Gastrocnemius medialis (tissue), 4 donors: ENCODE results near the gene KLHL4. TPM values are rescaled to one million over a fixed set of nuclear protein-coding genes. Genes with fewer than 3 reads are reported as not detected.
A peak's percentile ranks its signal among the peaks of the same experiment; 100 is the strongest.

ENCODE experiments used
- ATAC-seq, 2 donors: fragments of 150-250 bp; one replicate each; pipeline ENCODE4 v1.9.1; 2016
- DNase-seq, 2 donors: peaks; one replicate each; pipeline ENCODE4 v3.0.0-alpha.2; 2019
- H3K27ac ChIP-seq, 4 donors: fragments of 200-600 bp; sonication (generic); 1 replicate in 1 of 4; 2 replicates in 3 of 4; pipeline ENCODE4 v1.5.1; 2016 to 2018; ENCODE audit warnings: mild to moderate bottlenecking in 2 of 4, moderate library complexity in 1 of 4
- H3K27me3 ChIP-seq, 3 donors: fragments of 200-600 bp; sonication (generic) in 2 of 3; 1 replicate in 1 of 3; 2 replicates in 2 of 3; pipeline versions ENCODE4 v1.5.1 to v1.6.0; 2016 to 2019; ENCODE audit warnings: mild to moderate bottlenecking in 1 of 3, moderate library complexity in 1 of 3
- H3K36me3 ChIP-seq, 2 donors: fragments of 200-600 bp; sonication (generic) in 1 of 2; one replicate each; pipeline ENCODE4 v1.5.1; 2017 to 2018
- H3K4me1 ChIP-seq, 2 donors: fragments of 200-600 bp; sonication (generic) in 1 of 2; one replicate each; pipeline ENCODE4 v1.5.1; 2016 to 2017; ENCODE audit warnings: mild to moderate bottlenecking in 2 of 2
- H3K4me3 ChIP-seq, 4 donors: fragments of 200-600 bp; sonication (generic) in 3 of 4; 1 replicate in 1 of 4; 2 replicates in 3 of 4; pipeline ENCODE4 v1.5.1; 2016 to 2019; ENCODE audit warnings: mild to moderate bottlenecking in 2 of 4
- H3K9me3 ChIP-seq, 3 donors: fragments of 200-600 bp; sonication (generic) in 2 of 3; 1 replicate in 1 of 3; 2 replicates in 2 of 3; pipeline ENCODE4 v1.5.1; 2016 to 2019
- CTCF ChIP-seq, 5 experiments: fragments of 450-650 bp in 3 of 5; fragments of 200-600 bp in 2 of 5; sonication (generic) in 2 of 5; IDR thresholded peaks in 4 of 5; conservative IDR thresholded peaks in 1 of 5; 1 replicate in 4 of 5; 2 replicates in 1 of 5; pipeline ENCODE4 v1.5.1; 2016 to 2019; ENCODE audit warnings: antibody characterized with exemption in 5 of 5, mild to moderate bottlenecking in 3 of 5, moderate library complexity in 3 of 5
- POLR2A ChIP-seq, 2 donors: fragments of 450-650 bp; IDR thresholded peaks; one replicate each; pipeline ENCODE4 v1.6.1; 2017; ENCODE audit warnings: antibody characterized with exemption in 2 of 2, mild to moderate bottlenecking in 2 of 2, moderate library complexity in 2 of 2
- in situ Hi-C, 4 donors: fragments of 200-750 bp; cut with MboI; loops; one replicate each; pipeline versions ENCODE4 v1.15.0 to v1.8.0; 2017; ENCODE audit warnings: low sequenced_read_pairs in 4 of 4
- intact Hi-C: fragments of 100-400 bp; cut with DNase I; formaldehyde crosslinking; loops from one replicate; pipeline ENCODE4 v1.15.1; 2023; ENCODE audit warnings: low total_unique reads
- total RNA-seq, 4 donors: library from RNA; depleted of rRNA; stranded (reverse); fragments of >200 nt; gene quantifications; one replicate each; pipeline versions ENCODE4 v1.1.0 to v1.2.3, GENCODE V29; 2016

The KLHL4 gene
- total RNA-seq, 4 donors from 2014 or later = 0.05 to 0.25 (median 0.14) TPM

- intact Hi-C loops = no loop called here
- H3K27ac ChIP-seq = no peak overlapping the region
- H3K4me1 ChIP-seq = no peaks in the 10 kb centered on the region
- no peaks in the 10 kb centered on the region for H3K27me3 ChIP-seq
- in situ Hi-C loops = no loop called here
- DNase-seq (no peak), ATAC-seq (no peak)
- no peaks in the 10 kb centered on the region for H3K36me3 ChIP-seq
- H3K9me3 ChIP-seq = no peaks in the 10 kb centered on the region
- no peak overlapping the region for H3K4me3 ChIP-seq
- TF ChIP-seq CTCF (IDR thresholded peaks at IDR 0.05 in 4 of 5, conservative IDR thresholded peaks at IDR 0.05 in 1 of 5) = no peak
- no peak for TF ChIP-seq POLR2A (IDR thresholded peaks at IDR 0.05)
Observed at GRCh38 chrX:87582453-87582852, 64.9 kb downstream of the KLHL4 start.

- no peaks in the 10 kb centered on the region for H3K4me1 ChIP-seq
- H3K4me3 ChIP-seq = no peak overlapping the region
- H3K27me3 ChIP-seq = no peaks in the 10 kb centered on the region
- H3K27ac ChIP-seq = no peak overlapping the region
- in situ Hi-C loops (no loop called here), intact Hi-C loops (no loop called here)
- TF ChIP-seq CTCF (IDR thresholded peaks at IDR 0.05 in 4 of 5, conservative IDR thresholded peaks at IDR 0.05 in 1 of 5) (peak in 1 of 5 experiments; percentile 21), POLR2A (IDR thresholded peaks at IDR 0.05) (no peak)
- ATAC-seq (no peak), DNase-seq (no peak)
- no peaks in the 10 kb centered on the region for H3K9me3 ChIP-seq
- no peaks in the 10 kb centered on the region for H3K36me3 ChIP-seq
Observed at GRCh38 chrX:87583679-87584078, 66.1 kb downstream of the KLHL4 start.

GRCh38 chrX:87616371-87616770, 98.8 kb downstream of the KLHL4 start:
- H3K9me3 ChIP-seq = no peaks in the 10 kb centered on the region
- intact Hi-C loops = no loop called here
- TF ChIP-seq CTCF (IDR thresholded peaks at IDR 0.05 in 4 of 5, conservative IDR thresholded peaks at IDR 0.05 in 1 of 5) (no peak), POLR2A (IDR thresholded peaks at IDR 0.05) (no peak)
- H3K27me3 ChIP-seq = no peaks in the 10 kb centered on the region
- no peak overlapping the region for H3K4me3 ChIP-seq
- no peaks in the 10 kb centered on the region for H3K4me1 ChIP-seq
- H3K27ac ChIP-seq = no peak overlapping the region
- no peak for ATAC-seq
- H3K36me3 ChIP-seq = no peaks in the 10 kb centered on the region
- no peak for DNase-seq
- in situ Hi-C loops = no loop called here

- TF ChIP-seq POLR2A (IDR thresholded peaks at IDR 0.05) (no peak), CTCF (IDR thresholded peaks at IDR 0.05 in 4 of 5, conservative IDR thresholded peaks at IDR 0.05 in 1 of 5) (no peak)
- Histone ChIP-seq H3K9me3 (no peaks in the 10 kb centered on the region), H3K27ac (no peak overlapping the region), H3K4me3 (no peak overlapping the region), H3K4me1 (no peaks in the 10 kb centered on the region), H3K27me3 (no peaks in the 10 kb centered on the region), H3K36me3 (no peaks in the 10 kb centered on the region)
- intact Hi-C loops (no loop called here), in situ Hi-C loops (no loop called here)
- DNase-seq (no peak), ATAC-seq (no peak)
Observed at GRCh38 chrX:87621697-87622096, 104.1 kb downstream of the KLHL4 start.

- ATAC-seq (no peak), DNase-seq (no peak)
- in situ Hi-C loops (no loop called here), intact Hi-C loops (no loop called here)
- H3K36me3 ChIP-seq = no peaks in the 10 kb centered on the region
- H3K9me3 ChIP-seq = no peaks in the 10 kb centered on the region
- TF ChIP-seq POLR2A (IDR thresholded peaks at IDR 0.05) = no peak
- no peak for TF ChIP-seq CTCF (IDR thresholded peaks at IDR 0.05 in 4 of 5, conservative IDR thresholded peaks at IDR 0.05 in 1 of 5)
- no peaks in the 10 kb centered on the region for H3K4me1 ChIP-seq
- no peak overlapping the region for H3K27ac ChIP-seq
- H3K27me3 ChIP-seq = no peaks in the 10 kb centered on the region
- no peak overlapping the region for H3K4me3 ChIP-seq
Observed at GRCh38 chrX:87626996-87627395, 109.4 kb downstream of the KLHL4 start.
